GM23338 (cell line): Measurements from ENCODE around the gene ARMH1. TPM values are rescaled to one million over a fixed set of nuclear protein-coding genes. Genes with fewer than 3 reads are reported as not detected.

Experiments
- ATAC-seq: fragments of 200-7000 bp; cut with Tn5 transposase; 3 replicates; pipeline ENCODE4 v1.9.1; 2020
- DNase-seq: peaks from one replicate; pipeline ENCODE4 v3.0.0-alpha.2; 2015; ENCODE audit warnings: low spot score
- H2AFZ ChIP-seq: fragments of 200-600 bp; sonication (generic); 2 replicates; pipeline ENCODE4 v1.8.0; 2016; ENCODE audit warnings: antibody characterized with exemption, mild to moderate bottlenecking, moderate library complexity
- H3F3A ChIP-seq: fragments of 200-600 bp; sonication (generic); replicated peaks from 2 replicates; pipeline ENCODE4 v1.8.0; 2017; ENCODE audit warnings: antibody characterized with exemption, mixed run types, low read depth
- H3K27ac ChIP-seq: fragments of 200-600 bp; sonication (generic); 2 replicates; pipeline ENCODE4 v1.6.1; 2016; ENCODE audit warnings: low read depth
- H3K27me3 ChIP-seq: fragments of 200-600 bp; sonication (generic); 2 replicates; pipeline ENCODE4 v1.8.0; 2016; ENCODE audit warnings: mild to moderate bottlenecking, mixed run types, moderate library complexity; ENCODE audit not compliant: insufficient read depth
- H3K36me3 ChIP-seq: fragments of 200-600 bp; sonication (generic); 2 replicates; pipeline ENCODE4 v1.8.0; 2016; ENCODE audit warnings: mild to moderate bottlenecking; ENCODE audit not compliant: insufficient read depth
- H3K4me1 ChIP-seq: fragments of 200-600 bp; sonication (generic); 2 replicates; pipeline ENCODE4 v1.8.0; 2016; ENCODE audit warnings: mild to moderate bottlenecking, moderate library complexity; ENCODE audit not compliant: insufficient read depth
- H3K4me2 ChIP-seq: fragments of 200-600 bp; sonication (generic); 2 replicates; pipeline ENCODE4 v1.7.1; 2017; ENCODE audit warnings: mixed run types
- H3K4me3 ChIP-seq: fragments of 200-600 bp; sonication (generic); 2 replicates; pipeline ENCODE4 v1.6.1; 2016; ENCODE audit warnings: mixed run types
- H3K79me2 ChIP-seq: fragments of 200-600 bp; sonication (generic); replicated peaks from 2 replicates; pipeline ENCODE4 v1.8.0; 2017; ENCODE audit warnings: mild to moderate bottlenecking; ENCODE audit not compliant: insufficient read depth
- H3K9me2 ChIP-seq: fragments of 200-600 bp; sonication (generic); 2 replicates; pipeline ENCODE4 v1.8.0; 2017; ENCODE audit not compliant: insufficient read depth
- H4K20me1 ChIP-seq: fragments of 200-600 bp; sonication (generic); replicated peaks from 2 replicates; pipeline ENCODE4 v1.8.0; 2017; ENCODE audit warnings: mild to moderate bottlenecking; ENCODE audit not compliant: insufficient read depth
- H3K27ac Mint-ChIP-seq: 2 replicates; pipeline ENCODE4 v1.8.0; 2020; ENCODE audit warnings: inconsistent platforms, mild to moderate bottlenecking, moderate library complexity, mixed read lengths
- H3K27me3 Mint-ChIP-seq: 3 replicates; pipeline ENCODE4 v1.8.0; 2022; ENCODE audit warnings: low read depth, mild to moderate bottlenecking, moderate library complexity, mixed read lengths, inconsistent platforms; ENCODE audit not compliant: insufficient read depth, poor library complexity
- H3K36me3 Mint-ChIP-seq: 3 replicates; pipeline ENCODE4 v1.8.0; 2021; ENCODE audit warnings: low read depth, mild to moderate bottlenecking, inconsistent platforms, moderate library complexity, mixed read lengths
- H3K4me1 Mint-ChIP-seq: 3 replicates; pipeline ENCODE4 v1.8.0; 2020; ENCODE audit warnings: mild to moderate bottlenecking, inconsistent platforms, mixed read lengths
- H3K4me3 Mint-ChIP-seq: 3 replicates; pipeline ENCODE4 v1.8.0; 2021; ENCODE audit warnings: moderate library complexity, mild to moderate bottlenecking, inconsistent platforms, mixed read lengths
- H3K9me3 Mint-ChIP-seq: 3 replicates; pipeline ENCODE4 v1.8.0; 2020; ENCODE audit warnings: moderate library complexity, mild to moderate bottlenecking, inconsistent platforms, mixed read lengths
- CREB1 ChIP-seq: fragments of 250-450 bp; sonication (Bioruptor Pico); IDR thresholded peaks from 2 replicates; pipeline ENCODE4 v1.5.0; 2020; ENCODE audit warnings: low read depth, mild to moderate bottlenecking, moderate library complexity
- EZH2 ChIP-seq: fragments of 200-600 bp; sonication (generic); IDR thresholded peaks from one replicate; pipeline ENCODE4 v1.8.0; 2017; ENCODE audit warnings: antibody characterized with exemption, mild to moderate bottlenecking, low read depth; ENCODE audit not compliant: unreplicated experiment
- JUNB ChIP-seq: IDR thresholded peaks from one replicate; pipeline ENCODE4 v1.6.1; 2016; ENCODE audit warnings: antibody characterized with exemption; ENCODE audit not compliant: unreplicated experiment
- ZNF114 ChIP-seq: fragments of 250-450 bp; sonication (Bioruptor Pico); IDR thresholded peaks from 2 replicates; pipeline ENCODE4 v1.5.0; 2020; ENCODE audit warnings: mild to moderate bottlenecking, moderate library complexity
- polyA plus RNA-seq: library from polyadenylated mRNA; unstranded; fragments of >200 nt; fragmentation: Nextera tagmentation; extraction: Ambion mirVana; gene quantifications from 2 replicates; pipeline ENCODE4 v1.2.1, GENCODE V29; 2016
- total RNA-seq: library from RNA; depleted of rRNA; stranded (reverse); fragments of >200 nt; shearing (Covaris generic); gene quantifications from 2 replicates; pipeline ENCODE4 v1.2.3, GENCODE V29; 2014
- TF ChIP-seq, protein P1 (sequence below): fragments of 250-450 bp; sonication (Bioruptor Pico); IDR thresholded peaks from 2 replicates; pipeline ENCODE4 v1.5.0; 2020; ENCODE audit warnings: mild to moderate bottlenecking, moderate library complexity
- TF ChIP-seq, protein P2 (sequence below): IDR thresholded peaks from 2 replicates; pipeline ENCODE4 v1.6.1; 2016; ENCODE audit warnings: antibody characterized with exemption
- TF ChIP-seq, protein P3 (sequence below): IDR thresholded peaks from one replicate; pipeline ENCODE4 v1.6.1; 2018; ENCODE audit warnings: antibody characterized with exemption; ENCODE audit not compliant: unreplicated experiment

Gene ARMH1
- total and polyA plus RNA-seq, 2 experiments from 2014 or later: 0.31 TPM; not detected in 1

DNA sequence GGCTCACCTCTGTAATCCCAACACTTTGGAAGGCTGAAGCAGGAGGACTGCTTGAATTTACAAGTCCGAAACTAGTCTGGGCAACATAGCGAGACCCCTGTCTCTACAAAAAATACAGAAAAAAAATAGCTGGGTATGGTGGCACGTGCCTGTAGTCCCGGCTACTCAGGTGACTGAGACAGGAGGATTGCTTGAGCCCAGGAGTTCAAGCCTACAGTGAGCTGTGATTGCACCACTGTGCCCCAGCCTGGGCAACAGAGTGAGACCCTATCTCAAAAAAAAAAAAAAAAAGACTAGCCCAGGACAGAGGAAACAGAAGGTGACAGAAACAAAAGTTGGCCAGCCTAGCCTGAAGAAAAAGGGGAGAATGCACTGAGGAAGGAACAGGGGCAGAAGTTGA, 21.2 kb downstream of the ARMH1 start (continued):
- TF ChIP-seq, protein P1, sequence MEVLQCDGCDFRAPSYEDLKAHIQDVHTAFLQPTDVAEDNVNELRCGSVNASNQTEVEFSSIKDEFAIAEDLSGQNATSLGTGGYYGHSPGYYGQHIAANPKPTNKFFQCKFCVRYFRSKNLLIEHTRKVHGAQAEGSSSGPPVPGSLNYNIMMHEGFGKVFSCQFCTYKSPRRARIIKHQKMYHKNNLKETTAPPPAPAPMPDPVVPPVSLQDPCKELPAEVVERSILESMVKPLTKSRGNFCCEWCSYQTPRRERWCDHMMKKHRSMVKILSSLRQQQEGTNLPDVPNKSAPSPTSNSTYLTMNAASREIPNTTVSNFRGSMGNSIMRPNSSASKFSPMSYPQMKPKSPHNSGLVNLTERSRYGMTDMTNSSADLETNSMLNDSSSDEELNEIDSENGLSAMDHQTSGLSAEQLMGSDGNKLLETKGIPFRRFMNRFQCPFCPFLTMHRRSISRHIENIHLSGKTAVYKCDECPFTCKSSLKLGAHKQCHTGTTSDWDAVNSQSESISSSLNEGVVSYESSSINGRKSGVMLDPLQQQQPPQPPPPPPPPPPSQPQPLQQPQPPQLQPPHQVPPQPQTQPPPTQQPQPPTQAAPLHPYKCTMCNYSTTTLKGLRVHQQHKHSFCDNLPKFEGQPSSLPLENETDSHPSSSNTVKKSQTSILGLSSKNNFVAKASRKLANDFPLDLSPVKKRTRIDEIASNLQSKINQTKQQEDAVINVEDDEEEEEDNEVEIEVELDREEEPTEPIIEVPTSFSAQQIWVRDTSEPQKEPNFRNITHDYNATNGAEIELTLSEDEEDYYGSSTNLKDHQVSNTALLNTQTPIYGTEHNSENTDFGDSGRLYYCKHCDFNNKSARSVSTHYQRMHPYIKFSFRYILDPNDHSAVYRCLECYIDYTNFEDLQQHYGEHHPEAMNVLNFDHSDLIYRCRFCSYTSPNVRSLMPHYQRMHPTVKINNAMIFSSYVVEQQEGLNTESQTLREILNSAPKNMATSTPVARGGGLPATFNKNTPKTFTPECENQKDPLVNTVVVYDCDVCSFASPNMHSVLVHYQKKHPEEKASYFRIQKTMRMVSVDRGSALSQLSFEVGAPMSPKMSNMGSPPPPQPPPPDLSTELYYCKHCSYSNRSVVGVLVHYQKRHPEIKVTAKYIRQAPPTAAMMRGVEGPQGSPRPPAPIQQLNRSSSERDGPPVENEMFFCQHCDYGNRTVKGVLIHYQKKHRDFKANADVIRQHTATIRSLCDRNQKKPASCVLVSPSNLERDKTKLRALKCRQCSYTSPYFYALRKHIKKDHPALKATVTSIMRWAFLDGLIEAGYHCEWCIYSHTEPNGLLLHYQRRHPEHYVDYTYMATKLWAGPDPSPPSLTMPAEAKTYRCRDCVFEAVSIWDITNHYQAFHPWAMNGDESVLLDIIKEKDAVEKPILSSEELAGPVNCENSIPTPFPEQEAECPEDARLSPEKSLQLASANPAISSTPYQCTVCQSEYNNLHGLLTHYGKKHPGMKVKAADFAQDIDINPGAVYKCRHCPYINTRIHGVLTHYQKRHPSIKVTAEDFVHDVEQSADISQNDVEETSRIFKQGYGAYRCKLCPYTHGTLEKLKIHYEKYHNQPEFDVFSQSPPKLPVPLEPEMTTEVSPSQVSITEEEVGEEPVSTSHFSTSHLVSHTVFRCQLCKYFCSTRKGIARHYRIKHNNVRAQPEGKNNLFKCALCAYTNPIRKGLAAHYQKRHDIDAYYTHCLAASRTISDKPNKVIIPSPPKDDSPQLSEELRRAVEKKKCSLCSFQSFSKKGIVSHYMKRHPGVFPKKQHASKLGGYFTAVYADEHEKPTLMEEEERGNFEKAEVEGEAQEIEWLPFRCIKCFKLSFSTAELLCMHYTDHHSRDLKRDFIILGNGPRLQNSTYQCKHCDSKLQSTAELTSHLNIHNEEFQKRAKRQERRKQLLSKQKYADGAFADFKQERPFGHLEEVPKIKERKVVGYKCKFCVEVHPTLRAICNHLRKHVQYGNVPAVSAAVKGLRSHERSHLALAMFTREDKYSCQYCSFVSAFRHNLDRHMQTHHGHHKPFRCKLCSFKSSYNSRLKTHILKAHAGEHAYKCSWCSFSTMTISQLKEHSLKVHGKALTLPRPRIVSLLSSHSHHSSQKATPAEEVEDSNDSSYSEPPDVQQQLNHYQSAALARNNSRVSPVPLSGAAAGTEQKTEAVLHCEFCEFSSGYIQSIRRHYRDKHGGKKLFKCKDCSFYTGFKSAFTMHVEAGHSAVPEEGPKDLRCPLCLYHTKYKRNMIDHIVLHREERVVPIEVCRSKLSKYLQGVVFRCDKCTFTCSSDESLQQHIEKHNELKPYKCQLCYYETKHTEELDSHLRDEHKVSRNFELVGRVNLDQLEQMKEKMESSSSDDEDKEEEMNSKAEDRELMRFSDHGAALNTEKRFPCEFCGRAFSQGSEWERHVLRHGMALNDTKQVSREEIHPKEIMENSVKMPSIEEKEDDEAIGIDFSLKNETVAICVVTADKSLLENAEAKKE (CRISPR knock-in tag): no peak
- TF ChIP-seq JUNB: no peak

DNA sequence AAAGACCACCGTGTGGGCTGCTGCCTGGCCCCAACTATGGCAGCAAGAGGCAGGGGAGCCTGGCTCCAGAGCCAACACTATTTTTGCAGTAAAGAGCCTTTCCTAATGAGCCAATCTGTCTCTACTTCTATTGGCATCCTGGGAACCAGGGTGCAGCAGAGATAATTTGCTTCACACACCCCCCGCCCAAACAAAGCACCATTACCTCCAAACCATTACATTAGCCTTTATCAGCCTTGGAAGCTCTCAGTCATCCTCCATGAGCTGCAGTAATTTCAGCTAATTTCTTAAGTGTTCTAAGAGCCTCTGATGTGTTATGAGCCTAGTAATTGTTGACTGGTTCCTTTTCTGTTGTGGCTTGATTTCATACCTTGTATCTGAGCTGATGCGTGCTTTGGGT, 21.6 kb downstream of the ARMH1 start:
- DNase-seq (no peak), ATAC-seq (no peak)
- Histone ChIP-seq H3K79me2 (no peaks in the 10 kb centered on the region), H4K20me1 (no peaks in the 10 kb centered on the region), H3K9me2 (no peaks in the 10 kb centered on the region), H3K4me1 (no peaks in the 10 kb centered on the region), H2AFZ (no peak overlapping the region), H3K36me3 (no peaks in the 10 kb centered on the region), H3K4me3 (no peak overlapping the region), H3K4me2 (no peak overlapping the region), H3K27ac (no peak overlapping the region), H3K27me3 (no peaks in the 10 kb centered on the region), H3F3A (no peaks in the 10 kb centered on the region)
- Mint-ChIP-seq H3K27ac (no peak overlapping the region), H3K9me3 (no peaks in the 10 kb centered on the region), H3K4me3 (no peak overlapping the region), H3K4me1 (no peaks in the 10 kb centered on the region), H3K27me3 (peaks cover 4% of the 10 kb centered on the region), H3K36me3 (no peaks in the 10 kb centered on the region)
- TF ChIP-seq EZH2 (no peak), ZNF114 (CRISPR knock-in tag) (no peak), CREB1 (CRISPR knock-in tag) (no peak)
- TF ChIP-seq, protein P2, sequence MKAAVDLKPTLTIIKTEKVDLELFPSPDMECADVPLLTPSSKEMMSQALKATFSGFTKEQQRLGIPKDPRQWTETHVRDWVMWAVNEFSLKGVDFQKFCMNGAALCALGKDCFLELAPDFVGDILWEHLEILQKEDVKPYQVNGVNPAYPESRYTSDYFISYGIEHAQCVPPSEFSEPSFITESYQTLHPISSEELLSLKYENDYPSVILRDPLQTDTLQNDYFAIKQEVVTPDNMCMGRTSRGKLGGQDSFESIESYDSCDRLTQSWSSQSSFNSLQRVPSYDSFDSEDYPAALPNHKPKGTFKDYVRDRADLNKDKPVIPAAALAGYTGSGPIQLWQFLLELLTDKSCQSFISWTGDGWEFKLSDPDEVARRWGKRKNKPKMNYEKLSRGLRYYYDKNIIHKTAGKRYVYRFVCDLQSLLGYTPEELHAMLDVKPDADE: no peak
- TF ChIP-seq, protein P3, sequence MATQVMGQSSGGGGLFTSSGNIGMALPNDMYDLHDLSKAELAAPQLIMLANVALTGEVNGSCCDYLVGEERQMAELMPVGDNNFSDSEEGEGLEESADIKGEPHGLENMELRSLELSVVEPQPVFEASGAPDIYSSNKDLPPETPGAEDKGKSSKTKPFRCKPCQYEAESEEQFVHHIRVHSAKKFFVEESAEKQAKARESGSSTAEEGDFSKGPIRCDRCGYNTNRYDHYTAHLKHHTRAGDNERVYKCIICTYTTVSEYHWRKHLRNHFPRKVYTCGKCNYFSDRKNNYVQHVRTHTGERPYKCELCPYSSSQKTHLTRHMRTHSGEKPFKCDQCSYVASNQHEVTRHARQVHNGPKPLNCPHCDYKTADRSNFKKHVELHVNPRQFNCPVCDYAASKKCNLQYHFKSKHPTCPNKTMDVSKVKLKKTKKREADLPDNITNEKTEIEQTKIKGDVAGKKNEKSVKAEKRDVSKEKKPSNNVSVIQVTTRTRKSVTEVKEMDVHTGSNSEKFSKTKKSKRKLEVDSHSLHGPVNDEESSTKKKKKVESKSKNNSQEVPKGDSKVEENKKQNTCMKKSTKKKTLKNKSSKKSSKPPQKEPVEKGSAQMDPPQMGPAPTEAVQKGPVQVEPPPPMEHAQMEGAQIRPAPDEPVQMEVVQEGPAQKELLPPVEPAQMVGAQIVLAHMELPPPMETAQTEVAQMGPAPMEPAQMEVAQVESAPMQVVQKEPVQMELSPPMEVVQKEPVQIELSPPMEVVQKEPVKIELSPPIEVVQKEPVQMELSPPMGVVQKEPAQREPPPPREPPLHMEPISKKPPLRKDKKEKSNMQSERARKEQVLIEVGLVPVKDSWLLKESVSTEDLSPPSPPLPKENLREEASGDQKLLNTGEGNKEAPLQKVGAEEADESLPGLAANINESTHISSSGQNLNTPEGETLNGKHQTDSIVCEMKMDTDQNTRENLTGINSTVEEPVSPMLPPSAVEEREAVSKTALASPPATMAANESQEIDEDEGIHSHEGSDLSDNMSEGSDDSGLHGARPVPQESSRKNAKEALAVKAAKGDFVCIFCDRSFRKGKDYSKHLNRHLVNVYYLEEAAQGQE: no peak
